GM03348 (cell line): ENCODE results near the gene PBOV1.

Source experiments
- DNase-seq: peaks from one replicate; pipeline ENCODE4 v3.0.0; 2012; ENCODE audit warnings: low spot score

PBOV1 gene

DNA sequence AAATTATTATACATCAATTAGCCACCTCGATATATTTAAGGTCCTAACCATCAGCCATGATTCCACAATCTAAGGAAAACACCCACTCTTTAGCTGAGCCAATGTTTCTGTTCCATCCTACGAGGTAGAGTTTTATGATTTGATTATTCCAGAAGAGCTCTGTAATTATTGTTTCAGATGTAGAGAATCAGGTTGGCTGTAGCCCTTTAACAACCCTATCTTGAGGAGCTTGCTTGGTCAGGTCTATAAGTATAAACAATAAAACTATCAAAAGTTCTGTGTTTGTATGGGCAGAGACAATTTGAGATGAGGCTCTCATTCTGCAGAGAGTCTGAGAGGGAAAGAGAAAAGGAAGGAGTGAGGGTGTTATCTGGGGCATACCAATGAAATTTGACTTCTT lies at the start of gene PBOV1:
PBOV1 (minus strand) TSS at position 43 of the 400 bp plus-strand sequence. CDS start 96 bp downstream, outside the sequence.
- no peak for DNase-seq

- DNase-seq: no peak
These were observed 47.8 kb upstream of the PBOV1 start for GRCh38 chr6:138266095-138266494.

DNA sequence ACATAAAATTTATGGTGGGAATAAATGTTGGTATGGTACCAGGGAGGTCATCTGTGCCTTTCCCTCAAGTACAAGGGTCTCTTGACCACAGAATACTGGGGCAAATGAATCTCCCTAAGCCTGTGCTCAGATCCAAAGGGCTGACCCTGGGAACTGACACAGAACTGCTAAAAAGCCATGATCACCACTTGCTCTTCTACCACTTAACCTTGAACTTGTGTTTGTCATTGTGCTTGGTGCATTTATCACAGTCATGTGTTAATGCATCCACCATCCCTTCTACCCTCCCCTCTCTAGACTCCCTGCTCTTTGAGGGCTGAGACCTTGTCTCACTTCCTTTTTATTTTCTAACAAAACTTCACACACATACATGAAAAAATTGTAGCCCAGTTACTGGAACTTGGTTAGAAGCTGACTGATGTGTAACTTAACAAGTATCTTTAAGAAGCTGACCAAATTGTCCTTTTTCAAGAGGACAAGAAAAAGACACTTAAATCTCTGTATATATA lies 46.1 kb upstream of the PBOV1 start:
- DNase-seq: no peak

DNA sequence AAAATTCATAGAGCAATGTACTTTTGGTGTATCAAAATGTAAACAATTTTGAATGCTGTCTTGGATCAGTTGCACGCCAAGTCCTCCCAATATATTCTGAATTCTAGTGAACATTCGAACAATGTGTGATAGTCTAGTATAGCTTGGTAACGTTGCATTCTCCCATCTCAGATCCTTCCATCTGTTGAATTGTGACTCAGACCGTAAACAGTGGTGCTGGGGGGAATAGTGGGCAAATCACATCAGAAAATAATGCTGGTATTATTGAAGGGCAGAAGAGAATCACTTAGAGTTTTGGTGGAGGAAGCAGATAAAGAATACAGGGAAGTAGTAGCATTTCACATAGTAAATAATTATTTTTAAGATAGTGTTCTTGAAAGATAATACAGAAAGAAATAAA lies 45.7 kb upstream of the PBOV1 start:
- no peak for DNase-seq

DNA sequence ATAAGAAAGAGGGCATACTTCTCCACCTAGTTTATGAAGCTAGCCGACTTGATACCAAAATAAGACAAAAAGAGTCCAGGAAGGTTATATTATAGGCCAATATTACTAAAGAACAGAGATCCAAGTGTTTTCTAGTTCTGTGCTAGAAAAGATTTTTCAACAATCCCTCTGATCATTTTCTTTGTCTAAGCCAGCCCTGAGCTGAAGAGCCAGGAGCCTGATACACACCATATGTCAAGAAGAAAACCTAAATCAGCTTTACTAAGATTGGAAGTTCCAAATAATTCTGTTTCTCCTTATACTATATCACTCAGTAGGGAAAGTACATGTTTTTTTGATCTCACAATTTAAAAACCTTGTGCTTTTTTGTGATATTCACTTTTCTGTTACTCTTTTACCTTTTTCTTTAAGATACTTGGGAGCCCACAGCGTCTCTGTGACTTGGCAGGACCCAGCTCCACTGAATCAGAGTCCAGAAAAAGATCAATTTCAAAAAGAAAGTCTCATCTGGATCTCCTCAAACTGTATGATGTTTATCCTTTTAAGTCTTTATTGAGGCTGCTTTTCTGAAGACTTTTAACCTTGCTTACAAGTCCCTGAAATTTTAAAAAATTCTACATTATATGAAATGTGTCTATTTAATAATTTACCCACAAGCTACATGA lies 43.0 kb upstream of the PBOV1 start:
- no peak for DNase-seq

DNA sequence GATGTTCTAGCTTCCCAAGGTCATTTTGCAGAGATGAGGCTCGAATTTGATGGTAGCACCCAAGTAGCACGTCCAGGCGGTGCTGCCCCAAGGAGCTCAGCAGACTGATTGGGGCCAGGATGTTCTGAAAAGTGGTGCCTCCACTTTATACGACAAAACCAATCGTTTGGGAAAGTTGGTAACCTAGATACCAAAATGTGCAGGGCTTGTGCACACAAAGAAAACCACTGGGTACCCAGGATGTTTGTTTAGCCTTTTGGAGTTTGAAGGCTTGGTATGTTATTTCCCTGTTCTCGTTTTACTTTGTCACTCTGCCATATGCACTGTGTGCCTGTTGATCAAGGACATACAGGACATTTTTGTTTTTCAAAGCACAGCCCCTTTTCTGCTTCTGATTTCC lies 40.7 kb upstream of the PBOV1 start:
- DNase-seq: no peak

DNA sequence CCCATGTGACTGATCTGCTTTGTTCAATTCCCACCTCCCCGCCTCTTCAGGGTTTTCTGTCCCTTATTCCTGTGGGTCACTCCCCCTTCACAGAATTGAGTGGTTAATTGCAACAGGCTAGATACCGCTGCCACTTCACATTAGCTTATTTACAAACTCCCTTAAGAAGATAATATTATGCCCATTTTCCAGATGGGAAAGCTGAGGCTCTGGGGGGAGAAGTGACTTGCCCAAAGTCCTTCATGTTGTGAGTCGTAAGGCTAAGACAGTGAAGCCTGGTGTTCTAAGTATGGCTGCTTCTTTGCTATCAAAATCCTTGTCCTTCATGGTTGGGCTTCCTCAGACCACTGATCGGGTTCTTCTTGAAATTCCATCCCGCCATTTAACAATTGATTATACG lies 39.9 kb upstream of the PBOV1 start:
- DNase-seq: no peak

- no peak for DNase-seq
These were observed 39.3 kb upstream of the PBOV1 start for GRCh38 chr6:138257638-138258040.

GRCh38 chr6:138255443-138255842 lies 37.2 kb upstream of the PBOV1 start:
- no peak for DNase-seq

- DNase-seq: no peak
These were observed 35.4 kb upstream of the PBOV1 start for GRCh38 chr6:138253731-138254130.

- peak; percentile 64 for DNase-seq
These were observed 32.4 kb upstream of the PBOV1 start for GRCh38 chr6:138250513-138251247.

GRCh38 chr6:138250053-138250452 lies 31.8 kb upstream of the PBOV1 start:
- no peak for DNase-seq

DNA sequence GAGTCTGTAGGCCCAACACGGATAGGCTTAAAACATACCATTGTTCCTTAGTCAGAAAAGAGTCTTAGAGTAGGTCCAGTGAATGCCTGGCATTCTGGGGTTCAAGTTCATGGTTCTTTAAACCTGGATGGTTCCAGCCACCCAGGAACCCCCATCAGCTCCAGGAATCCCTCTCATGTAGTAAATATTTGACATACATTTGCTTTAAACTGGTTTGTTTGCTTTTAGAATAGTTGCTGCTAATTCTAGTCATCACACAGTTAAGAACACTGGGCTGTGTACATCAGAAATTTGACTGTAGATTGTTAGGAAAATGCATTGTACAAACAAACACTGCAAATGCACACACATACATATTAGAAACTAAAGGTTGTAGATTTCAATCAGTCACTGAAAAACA lies 30.6 kb upstream of the PBOV1 start:
- DNase-seq: no peak

- DNase-seq: no peak
These were observed 29.7 kb upstream of the PBOV1 start for GRCh38 chr6:138248011-138248410.

DNA sequence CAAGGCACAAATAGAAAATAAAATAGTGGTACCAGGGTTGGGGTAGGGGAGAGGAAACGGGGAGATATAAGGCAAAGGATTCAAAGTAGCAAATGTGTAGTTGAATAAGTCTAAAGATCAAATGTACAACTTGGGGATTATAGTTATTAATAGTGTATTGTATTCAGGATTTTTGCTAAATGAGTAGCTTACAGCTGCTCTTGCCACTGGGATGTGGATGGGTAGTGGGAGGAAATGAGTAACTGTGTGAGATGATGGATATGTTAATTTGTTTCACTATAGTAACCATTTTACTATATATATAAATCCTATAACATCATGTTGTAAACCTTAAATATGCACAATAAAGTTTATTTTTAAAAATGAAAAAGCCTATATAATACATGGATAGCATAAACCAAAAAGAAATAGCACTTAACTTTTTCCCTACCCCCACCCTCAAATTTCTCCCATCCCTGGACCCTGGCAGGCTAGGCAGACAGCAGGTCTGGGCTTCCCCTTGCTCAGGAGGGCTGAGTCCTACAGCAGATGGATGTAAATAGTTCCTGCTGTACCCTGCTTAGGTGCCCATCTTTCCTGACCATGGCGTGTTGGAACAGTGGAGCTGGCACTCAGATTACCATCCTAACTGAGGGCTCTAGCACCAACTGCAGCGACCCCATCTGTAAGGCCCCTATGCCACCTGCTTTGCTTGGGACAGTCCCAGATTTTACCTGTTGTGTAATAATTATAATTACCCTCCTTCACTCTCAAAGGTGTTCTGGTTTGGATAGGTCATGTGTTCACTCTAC lies 28.6 kb upstream of the PBOV1 start:
- DNase-seq: no peak

DNA sequence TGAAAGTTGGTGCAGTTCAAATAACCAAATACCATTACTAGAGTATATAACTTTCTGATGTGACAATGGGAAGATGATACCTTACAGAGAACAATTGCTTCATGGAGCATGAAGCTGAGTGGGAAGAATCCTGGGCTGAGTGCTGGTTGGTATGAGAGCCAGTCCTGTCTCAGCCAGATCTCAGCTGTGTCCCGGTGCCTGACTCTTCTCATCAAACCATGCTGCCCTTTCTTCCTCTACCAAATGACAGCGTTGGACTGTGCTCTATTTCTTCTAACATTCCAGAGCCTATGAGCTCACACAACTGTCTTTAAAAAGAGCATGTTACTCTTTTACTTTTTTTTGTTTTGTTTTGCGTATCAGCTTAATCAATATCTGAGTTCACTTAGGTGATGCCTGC lies 27.5 kb upstream of the PBOV1 start:
- DNase-seq: no peak

- no peak for DNase-seq
These were observed 24.8 kb upstream of the PBOV1 start for GRCh38 chr6:138242987-138243592.

- DNase-seq: no peak
These were observed 23.6 kb upstream of the PBOV1 start for GRCh38 chr6:138241934-138242333.

DNA sequence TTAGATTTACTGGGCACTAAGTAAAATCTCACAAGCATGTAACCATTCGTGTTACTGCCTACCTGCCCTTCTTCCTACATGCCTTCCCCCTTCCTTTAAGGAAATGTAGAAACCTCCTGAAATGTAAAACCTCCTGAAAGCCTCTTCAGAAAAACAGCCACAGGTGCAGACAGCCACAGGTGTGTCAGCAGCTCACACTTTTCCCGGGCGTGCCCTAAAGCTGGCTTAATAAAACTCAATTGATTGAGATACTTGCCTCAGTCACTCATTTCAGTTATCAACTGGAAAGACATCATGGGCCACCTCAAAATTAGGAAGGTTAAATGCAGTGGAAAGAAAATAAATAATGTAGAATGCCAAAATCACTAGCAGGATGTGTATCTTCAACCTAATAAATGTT lies 23.1 kb upstream of the PBOV1 start:
- DNase-seq: no peak

- DNase-seq: no peak
These were observed 22.4 kb upstream of the PBOV1 start for GRCh38 chr6:138240476-138241245.

DNA sequence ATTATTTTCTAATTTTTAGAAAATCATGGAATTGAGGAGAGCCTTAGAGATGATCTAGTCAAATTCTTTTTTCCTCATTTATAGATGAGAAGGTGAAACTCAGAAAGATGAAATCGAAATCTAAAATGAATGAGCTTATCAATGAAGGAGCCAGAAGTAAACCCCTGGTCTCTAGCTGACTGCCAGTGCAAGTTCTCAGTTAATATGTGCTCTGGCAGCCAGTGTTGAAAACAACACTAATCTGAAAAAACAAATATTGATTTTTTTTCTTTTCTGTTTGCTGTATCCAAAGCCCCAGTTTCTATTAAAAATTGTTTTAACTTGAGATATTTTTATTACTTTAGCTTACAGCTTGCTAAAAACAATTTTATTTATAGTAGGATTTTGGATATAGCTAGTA lies 21.5 kb upstream of the PBOV1 start:
- no peak for DNase-seq

DNA sequence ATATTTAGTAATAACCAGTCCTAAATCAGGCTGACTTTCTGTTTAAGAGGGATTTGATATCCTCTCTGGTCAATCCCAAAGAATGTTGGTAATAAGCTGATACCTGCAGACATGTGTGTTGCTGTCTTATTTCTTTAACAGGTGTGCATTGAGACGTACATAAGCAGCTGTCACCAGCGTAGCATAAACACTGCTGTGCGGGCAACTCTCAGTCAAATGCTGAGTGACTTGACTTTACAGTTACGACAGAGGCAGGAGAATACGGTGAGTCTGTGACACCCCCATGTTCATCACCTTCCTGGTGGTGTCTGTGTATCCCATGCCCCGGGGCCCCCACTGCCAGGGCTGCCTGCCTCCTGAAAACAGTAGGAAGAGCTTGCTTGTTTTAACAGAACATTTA lies 20.1 kb upstream of the PBOV1 start:
- no peak for DNase-seq
